SJCRH30 (cell line): ENCODE results near the gene ZNF845. TPM values are rescaled to one million over a fixed set of nuclear protein-coding genes. Genes with fewer than 3 reads are reported as not detected.
A peak's percentile ranks its signal among the peaks of the same experiment; 100 is the strongest.
"Not testable (repeated sequence)": the region's sequence is repeated elsewhere in the genome, so short reads cannot be mapped to it uniquely, and the experiment has no call there.

Source experiments
- DNase-seq, 2 experiments: peaks; one replicate each; pipeline ENCODE4 v3.0.0-alpha.2; 2015 to 2020
- H3K27ac ChIP-seq: fragments of 250-450 bp; sonication (Bioruptor Pico); 2 replicates; pipeline ENCODE4 v1.5.1; 2020; ENCODE audit warnings: mild to moderate bottlenecking, moderate library complexity
- H3K27me3 ChIP-seq: fragments of 250-450 bp; sonication (Bioruptor Pico); 2 replicates; pipeline ENCODE4 v1.5.1; 2020; ENCODE audit warnings: mild to moderate bottlenecking, moderate library complexity
- H3K36me3 ChIP-seq: fragments of 250-450 bp; sonication (Bioruptor Pico); 2 replicates; pipeline ENCODE4 v1.5.1; 2020; ENCODE audit warnings: mild to moderate bottlenecking, moderate library complexity
- H3K4me1 ChIP-seq: fragments of 250-450 bp; sonication (Bioruptor Pico); 2 replicates; pipeline ENCODE4 v1.5.1; 2020; ENCODE audit warnings: mild to moderate bottlenecking, moderate library complexity
- H3K4me3 ChIP-seq: fragments of 250-450 bp; sonication (Bioruptor Pico); 2 replicates; pipeline ENCODE4 v1.5.1; 2020; ENCODE audit warnings: mild to moderate bottlenecking, moderate library complexity
- H3K9me3 ChIP-seq: fragments of 250-450 bp; sonication (Bioruptor Pico); replicated peaks from 2 replicates; pipeline ENCODE4 v1.5.1; 2020; ENCODE audit warnings: mild to moderate bottlenecking, moderate library complexity
- total RNA-seq: library from RNA; depleted of rRNA; stranded (reverse); fragments of >200 nt; shearing (Covaris generic); gene quantifications from 2 replicates; pipeline ENCODE4 v1.2.3, GENCODE V29; 2014

ZNF845 gene
- total RNA-seq, 1 experiment from 2014 or later = 13.6 TPM

- not testable (repeated sequence) for H3K4me3 ChIP-seq, H3K9me3 ChIP-seq, H3K27ac ChIP-seq, H3K27me3 ChIP-seq, DNase-seq, H3K36me3 ChIP-seq, H3K4me1 ChIP-seq
Measured at GRCh38 chr19:53360056-53360455, 26.5 kb downstream of the ZNF845 start.

DNA sequence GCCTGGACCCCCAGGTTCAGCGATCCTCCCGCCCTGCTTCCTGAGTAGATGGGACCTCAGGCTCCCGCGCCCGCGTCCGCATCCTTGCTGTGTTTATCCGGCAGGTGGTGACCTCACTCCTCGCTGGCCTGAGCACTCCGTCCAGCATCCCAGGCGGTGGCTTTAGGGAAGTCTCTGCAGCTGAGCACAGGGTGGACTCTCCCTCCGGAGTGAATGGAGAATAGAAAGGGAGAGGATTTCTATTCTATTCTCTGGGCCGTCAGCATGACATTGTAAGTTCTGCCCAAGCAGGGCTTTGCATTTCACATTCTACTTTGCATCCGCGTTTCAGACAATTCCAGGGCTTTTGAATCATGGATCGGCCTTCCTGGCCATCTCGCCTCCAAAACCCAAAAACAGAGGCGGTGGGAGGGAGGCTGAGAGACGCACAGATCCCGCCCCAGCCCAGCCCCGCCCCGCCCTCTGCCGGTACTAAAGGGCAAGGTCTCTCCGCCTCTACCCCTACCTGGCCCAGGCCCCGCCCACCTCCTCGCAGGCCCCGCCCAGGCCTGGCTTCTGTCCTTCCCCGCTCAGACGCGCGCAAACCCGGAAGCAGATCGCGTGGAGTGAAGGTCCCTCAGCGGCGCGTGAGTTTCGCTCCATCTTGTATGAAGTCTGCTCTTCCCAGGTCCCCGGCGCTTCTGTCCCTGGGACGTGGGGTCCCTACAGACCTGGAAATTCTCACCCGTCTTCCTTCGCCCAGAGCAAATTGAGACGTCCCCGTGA lies 31.8 kb downstream of the ZNF845 start, which contains the start of gene ZNF525:
Gene ZNF525, plus strand, starts transcription at position 572 of the 765 bp plus-strand sequence. CDS start 6,577 bp downstream, outside the sequence.
- no peaks in the 10 kb centered on the region for H3K36me3 ChIP-seq
- peak; percentile 90 for DNase-seq

DNA sequence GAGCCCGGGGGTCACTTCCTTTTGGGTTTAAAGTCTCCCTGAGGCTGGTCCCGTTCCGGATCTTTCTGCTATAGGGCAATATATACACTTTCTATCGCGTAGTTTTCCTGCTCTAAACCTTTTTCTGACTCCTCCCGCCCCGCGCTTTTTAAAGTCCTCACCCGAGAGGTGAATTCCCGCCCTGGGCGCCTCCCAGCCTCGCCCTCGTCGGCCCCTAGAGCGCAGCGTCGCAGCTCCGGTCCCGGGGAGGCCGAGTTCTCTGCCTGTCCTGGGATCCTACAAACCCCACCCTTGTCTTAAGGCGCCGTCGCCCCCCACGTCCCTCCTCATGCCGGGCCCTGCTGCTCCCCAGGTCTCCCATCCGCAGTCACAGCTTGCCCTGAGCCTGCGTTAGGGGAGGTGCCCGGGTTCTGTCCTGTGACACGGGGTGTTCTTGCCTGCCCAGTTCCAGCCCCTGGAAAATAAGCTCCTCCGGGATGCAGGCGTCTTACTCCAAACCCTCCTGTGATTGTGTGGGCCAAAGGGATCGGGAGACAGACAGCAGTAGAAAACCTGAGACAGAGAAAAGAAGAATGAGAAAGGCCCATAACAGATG lies 32.4 kb downstream of the ZNF845 start:
- Histone ChIP-seq H3K27me3 (no peaks in the 10 kb centered on the region), H3K9me3 (no peaks in the 10 kb centered on the region), H3K36me3 (no peaks in the 10 kb centered on the region), H3K27ac (peak overlapping the region; percentile 50), H3K4me1 (no peaks in the 10 kb centered on the region), H3K4me3 (peak overlapping the region; percentile 67)
- DNase-seq = peak; percentile 42 to 50

More for the DNA sequence above, 31.8 kb downstream of the ZNF845 start, which contains the start of gene ZNF525:
- no peaks in the 10 kb centered on the region for H3K4me1 ChIP-seq
- H3K4me3 ChIP-seq = peak within 1 kb of the TSS; percentile 67
- no peaks in the 10 kb centered on the region for H3K27me3 ChIP-seq
- no peaks in the 10 kb centered on the region for H3K9me3 ChIP-seq
- H3K27ac ChIP-seq = peak within 1 kb of the TSS; percentile 50

DNA sequence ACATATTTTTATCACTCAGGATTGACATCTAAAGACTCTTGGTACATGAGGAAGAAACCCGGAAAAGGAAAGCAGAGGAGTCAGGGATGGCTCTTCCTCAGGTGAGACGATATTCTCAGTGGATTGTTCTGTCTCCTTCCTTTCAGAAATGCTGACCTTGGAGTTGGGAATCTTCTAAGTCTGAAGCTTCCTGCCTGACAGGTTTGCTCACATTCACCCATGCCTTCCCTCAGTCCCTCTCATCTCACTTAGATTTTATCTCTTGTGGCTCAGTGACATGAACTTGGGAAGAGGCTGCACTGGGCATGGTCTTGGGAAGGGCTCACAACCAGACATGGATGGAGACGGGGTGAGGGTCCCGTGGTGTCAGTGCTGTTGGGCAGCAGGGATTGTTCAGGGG lies 38.6 kb downstream of the ZNF845 start:
- Histone ChIP-seq H3K9me3 (no peaks in the 10 kb centered on the region), H3K4me1 (no peaks in the 10 kb centered on the region), H3K36me3 (peaks cover 15% of the 10 kb centered on the region), H3K27ac (peak overlapping the region; percentile 43), H3K27me3 (no peaks in the 10 kb centered on the region), H3K4me3 (no peak overlapping the region)
- DNase-seq = no peak

GRCh38 chr19:53374288-53374687 lies 40.7 kb downstream of the ZNF845 start:
- H3K36me3 ChIP-seq = peaks cover 30% of the 10 kb centered on the region
- no peak overlapping the region for H3K4me3 ChIP-seq
- no peaks in the 10 kb centered on the region for H3K4me1 ChIP-seq
- H3K27ac ChIP-seq = no peak overlapping the region
- no peaks in the 10 kb centered on the region for H3K27me3 ChIP-seq
- H3K9me3 ChIP-seq = no peaks in the 10 kb centered on the region; the same call in none of the 2 replicates
- DNase-seq = no peak

DNA sequence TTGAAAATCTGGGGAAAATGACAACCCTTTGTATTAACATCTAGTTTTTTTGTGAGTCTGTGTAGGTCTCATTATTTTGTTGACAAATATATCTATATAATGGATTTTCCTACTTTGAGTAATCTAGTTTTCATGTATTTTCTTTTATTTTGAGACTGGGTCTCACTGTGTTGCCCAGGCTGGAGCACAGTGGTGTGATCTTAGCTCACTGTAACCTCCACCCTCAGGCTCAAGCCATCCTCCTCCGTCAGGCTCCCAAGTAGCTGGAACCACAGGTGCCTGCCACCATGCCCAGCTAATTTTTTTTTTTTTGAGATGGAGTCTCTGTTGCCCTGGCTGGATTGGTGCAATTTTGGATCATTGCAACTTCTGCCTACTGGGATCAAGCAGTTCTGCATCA lies 41.2 kb downstream of the ZNF845 start:
- Histone ChIP-seq H3K4me3 (no peak overlapping the region), H3K27ac (no peak overlapping the region), H3K36me3 (peaks cover 35% of the 10 kb centered on the region), H3K4me1 (no peaks in the 10 kb centered on the region), H3K9me3 (no peaks in the 10 kb centered on the region; the same call in none of the 2 replicates), H3K27me3 (no peaks in the 10 kb centered on the region)
- DNase-seq = no peak

- peaks cover 54% of the 10 kb centered on the region for H3K36me3 ChIP-seq
- no peak for DNase-seq
- H3K27me3 ChIP-seq = no peaks in the 10 kb centered on the region
- no peak overlapping the region for H3K4me3 ChIP-seq
- H3K9me3 ChIP-seq = peaks cover 9% of the 10 kb centered on the region
- H3K4me1 ChIP-seq = no peaks in the 10 kb centered on the region
- H3K27ac ChIP-seq = no peak overlapping the region
Measured at GRCh38 chr19:53381376-53381775, 47.8 kb downstream of the ZNF845 start.

DNA sequence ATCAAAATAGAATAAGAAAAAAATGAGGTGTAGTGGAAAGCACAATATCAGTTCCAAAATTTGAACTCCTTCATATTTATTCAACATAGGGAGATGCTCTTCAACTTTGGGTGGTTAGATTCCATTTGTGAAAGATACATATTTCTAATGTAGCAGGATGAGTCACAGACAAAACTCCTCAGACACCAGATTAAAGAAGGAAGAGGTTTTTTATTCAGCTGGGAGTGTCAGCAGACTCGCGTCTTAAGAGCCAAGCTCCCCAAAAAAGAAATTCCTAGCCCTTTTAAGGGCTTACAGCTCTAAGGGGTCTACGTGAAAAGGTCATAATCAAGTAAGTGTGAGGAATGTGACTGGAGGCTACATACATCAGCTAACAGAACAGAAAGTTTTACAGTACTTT lies 54.6 kb downstream of the ZNF845 start:
- peaks cover 6% of the 10 kb centered on the region for H3K9me3 ChIP-seq
- H3K27ac ChIP-seq = no peak overlapping the region
- H3K4me3 ChIP-seq = no peak overlapping the region
- H3K4me1 ChIP-seq = peaks cover 5% of the 10 kb centered on the region; the same call in 1 of the 2 replicates
- peaks cover 6% of the 10 kb centered on the region; the same call in 1 of the 2 replicates for H3K36me3 ChIP-seq
- no peaks in the 10 kb centered on the region for H3K27me3 ChIP-seq
- no peak for DNase-seq

GRCh38 chr19:53388904-53389303 lies 55.4 kb downstream of the ZNF845 start:
- Histone ChIP-seq H3K4me1 (peaks cover 5% of the 10 kb centered on the region; the same call in 1 of the 2 replicates), H3K27me3 (no peaks in the 10 kb centered on the region), H3K36me3 (peaks cover 6% of the 10 kb centered on the region; the same call in 1 of the 2 replicates), H3K9me3 (peaks cover 6% of the 10 kb centered on the region), H3K27ac (peak overlapping the region; percentile 80), H3K4me3 (peak overlapping the region; percentile 60)
- no peak for DNase-seq

- peak; percentile 78 to 87 for DNase-seq
- Histone ChIP-seq H3K36me3 (peaks cover 6% of the 10 kb centered on the region; the same call in 1 of the 2 replicates), H3K4me3 (peak overlapping the region; percentile 60), H3K9me3 (no peaks in the 10 kb centered on the region; the same call in 1 of the 2 replicates), H3K4me1 (peaks cover 5% of the 10 kb centered on the region; the same call in 1 of the 2 replicates), H3K27ac (peak overlapping the region; percentile 80), H3K27me3 (no peaks in the 10 kb centered on the region)
Measured at GRCh38 chr19:53389571-53389970, 56.0 kb downstream of the ZNF845 start.

DNA sequence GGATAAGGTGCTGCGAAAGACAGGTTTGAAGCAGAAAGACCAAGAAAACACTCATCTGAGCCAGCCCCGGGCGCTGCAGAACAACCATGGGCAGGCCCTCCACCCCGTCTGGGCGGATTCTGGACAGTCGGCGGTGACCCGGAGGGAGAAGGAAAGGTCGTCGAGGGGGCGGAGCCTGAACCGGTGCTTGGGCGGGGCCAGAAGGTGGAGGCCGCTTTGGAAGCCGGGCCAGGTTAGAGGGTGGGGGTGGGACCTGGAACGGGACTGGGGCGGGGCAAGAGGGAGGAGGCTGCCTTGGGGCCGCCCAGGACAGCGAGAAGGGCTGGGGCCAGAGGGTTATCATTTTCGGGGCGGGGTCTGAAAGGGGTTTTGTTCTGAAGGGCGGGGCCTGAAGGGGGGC lies 56.4 kb downstream of the ZNF845 start:
- DNase-seq = peak; percentile 91 to 93
- Histone ChIP-seq H3K4me3 (peak overlapping the region; percentile 60), H3K36me3 (peaks cover 4% of the 10 kb centered on the region; the same call in 1 of the 2 replicates), H3K27me3 (no peaks in the 10 kb centered on the region), H3K4me1 (peaks cover 5% of the 10 kb centered on the region; the same call in 1 of the 2 replicates), H3K9me3 (no peaks in the 10 kb centered on the region; the same call in 1 of the 2 replicates), H3K27ac (peak overlapping the region; percentile 80)

GRCh38 chr19:53394522-53394973 lies 61.0 kb downstream of the ZNF845 start:
- H3K4me1 ChIP-seq = no peaks in the 10 kb centered on the region
- peak overlapping the region; percentile 60 for H3K27ac ChIP-seq
- peak; percentile 80 to 81 for DNase-seq
- H3K4me3 ChIP-seq = peak overlapping the region; percentile 82
- no peaks in the 10 kb centered on the region for H3K9me3 ChIP-seq
- H3K36me3 ChIP-seq = peaks cover 16% of the 10 kb centered on the region
- H3K27me3 ChIP-seq = no peaks in the 10 kb centered on the region

GRCh38 chr19:53394974-53395839 lies 61.7 kb downstream of the ZNF845 start, which contains the start of gene ZNF765:
TSS of gene ZNF765 (plus strand) at chr19:53395149. CDS start at chr19:53398016, 2,867 bp downstream.
- no peaks in the 10 kb centered on the region for H3K9me3 ChIP-seq
- DNase-seq = peak; percentile 94 to 96

More at GRCh38 chr19:53394974-53395839, 61.7 kb downstream of the ZNF845 start, which contains the start of gene ZNF765:
- H3K4me1 ChIP-seq = no peaks in the 10 kb centered on the region
- peaks cover 22% of the 10 kb centered on the region for H3K36me3 ChIP-seq
- H3K27me3 ChIP-seq = no peaks in the 10 kb centered on the region
- peak within 1 kb of the TSS; percentile 82 for H3K4me3 ChIP-seq
- H3K27ac ChIP-seq = peak within 1 kb of the TSS; percentile 60
